Measurements from ENCODE around the gene PPP2R2D.
"Not testable (repeated sequence)": the region's sequence is repeated elsewhere in the genome, so short reads cannot be mapped to it uniquely, and the experiment has no call there.

DNA sequence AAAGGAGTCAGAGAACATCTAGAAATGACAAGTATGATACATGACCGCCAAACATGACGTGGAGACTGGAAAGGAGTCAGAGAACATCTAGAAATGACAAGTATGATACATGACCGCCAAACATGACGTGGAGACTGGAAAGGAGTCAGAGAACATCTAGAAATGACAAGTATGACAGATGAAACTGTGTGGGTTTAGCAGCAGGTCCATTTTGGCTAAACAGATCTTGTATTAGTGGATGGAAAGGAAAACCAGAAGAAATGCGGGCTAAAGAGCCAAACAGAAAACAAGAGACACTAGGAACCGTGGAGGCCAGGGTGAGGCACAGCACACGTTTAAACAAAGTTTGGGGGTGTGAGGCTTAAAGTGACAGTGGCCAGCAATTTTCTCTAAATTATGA lies 49.1 kb downstream of the PPP2R2D start:
- TF ChIP-seq, protein P1, sequence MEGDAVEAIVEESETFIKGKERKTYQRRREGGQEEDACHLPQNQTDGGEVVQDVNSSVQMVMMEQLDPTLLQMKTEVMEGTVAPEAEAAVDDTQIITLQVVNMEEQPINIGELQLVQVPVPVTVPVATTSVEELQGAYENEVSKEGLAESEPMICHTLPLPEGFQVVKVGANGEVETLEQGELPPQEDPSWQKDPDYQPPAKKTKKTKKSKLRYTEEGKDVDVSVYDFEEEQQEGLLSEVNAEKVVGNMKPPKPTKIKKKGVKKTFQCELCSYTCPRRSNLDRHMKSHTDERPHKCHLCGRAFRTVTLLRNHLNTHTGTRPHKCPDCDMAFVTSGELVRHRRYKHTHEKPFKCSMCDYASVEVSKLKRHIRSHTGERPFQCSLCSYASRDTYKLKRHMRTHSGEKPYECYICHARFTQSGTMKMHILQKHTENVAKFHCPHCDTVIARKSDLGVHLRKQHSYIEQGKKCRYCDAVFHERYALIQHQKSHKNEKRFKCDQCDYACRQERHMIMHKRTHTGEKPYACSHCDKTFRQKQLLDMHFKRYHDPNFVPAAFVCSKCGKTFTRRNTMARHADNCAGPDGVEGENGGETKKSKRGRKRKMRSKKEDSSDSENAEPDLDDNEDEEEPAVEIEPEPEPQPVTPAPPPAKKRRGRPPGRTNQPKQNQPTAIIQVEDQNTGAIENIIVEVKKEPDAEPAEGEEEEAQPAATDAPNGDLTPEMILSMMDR (conservative IDR thresholded peaks at IDR 0.05; ENCODE audit: low read depth, low read length): not testable (repeated sequence)
- not testable (repeated sequence) for TF ChIP-seq EZH2phosphoT487 (IDR thresholded peaks at IDR 0.05; ENCODE audit: borderline replicate concordance, low read length); EZH2 (IDR thresholded peaks at IDR 0.05; ENCODE audit: low read length, unreplicated experiment)

Measured in PC-3 (cell line).